IMR-90 (cell line): ENCODE data around the gene NAPB. TPM values are rescaled to one million over a fixed set of nuclear protein-coding genes. Genes with fewer than 3 reads are reported as not detected.

Experiments used
- ATAC-seq: fragments of 200-7000 bp; cut with Tn5 transposase; 2 replicates; pipeline ENCODE4 v1.9.1; 2020; ENCODE audit warnings: low read depth, mild to moderate bottlenecking, moderate library complexity
- BruUV-seq: library from RNA; stranded (reverse); fragments of 400-500 nt; replicated peaks from 2 replicates; lab custom pipeline; 2021; lab: Mats Ljungman, UMichigan
- CTCF ChIA-PET: fragments of 300-600 bp; formaldehyde crosslinking; extraction: SDS; loops from one replicate; lab custom pipeline; 2021; ENCODE audit warnings: antibody characterized with exemption; lab: Yijun Ruan, JAX
- POLR2A ChIA-PET: fragments of 300-600 bp; sonication (Branson Sonifier 250); formaldehyde crosslinking; loops from one replicate; lab custom pipeline; 2022; ENCODE audit warnings: antibody characterized with exemption; ENCODE audit not compliant: unreplicated experiment; lab: Charles Lee
- DNase-seq: peaks from one replicate; pipeline ENCODE4 v3.0.0; 2013
- H2AFZ ChIP-seq: replicated peaks from 2 replicates; pipeline ENCODE3; 2013; ENCODE audit warnings: low read length, mild to moderate bottlenecking; ENCODE audit not compliant: poor library complexity
- H2AK5ac ChIP-seq: 2 replicates; pipeline ENCODE4 v1.6.1; 2013; ENCODE audit warnings: low read depth, low read length, inconsistent platforms
- H2AK9ac ChIP-seq: replicated peaks from 2 replicates; pipeline ENCODE3; 2013; ENCODE audit warnings: mild to moderate bottlenecking, low read depth, low read length, moderate library complexity; ENCODE audit not compliant: poor library complexity
- H2BK120ac ChIP-seq: 2 replicates; pipeline ENCODE4 v1.6.1; 2013; ENCODE audit warnings: low read depth, low read length, inconsistent platforms
- H2BK15ac ChIP-seq: 3 replicates; pipeline ENCODE4 v1.6.1; 2013; ENCODE audit warnings: low read depth, low read length, inconsistent platforms
- H2BK20ac ChIP-seq: 2 replicates; pipeline ENCODE4 v1.6.1; 2013; ENCODE audit warnings: low read depth, mild to moderate bottlenecking, inconsistent platforms, low read length, moderate library complexity
- H2BK5ac ChIP-seq: 2 replicates; pipeline ENCODE4 v1.6.1; 2013; ENCODE audit warnings: mild to moderate bottlenecking, low read depth, low read length, inconsistent platforms; ENCODE audit not compliant: poor library complexity, severe bottlenecking
- H3K14ac ChIP-seq: replicated peaks from 2 replicates; pipeline ENCODE4 v1.6.1; 2013; ENCODE audit warnings: low read depth, low read length, inconsistent platforms
- H3K18ac ChIP-seq: 2 replicates; pipeline ENCODE4 v1.6.1; 2013; ENCODE audit warnings: low read depth, low read length, control low read depth
- H3K23ac ChIP-seq: 2 replicates; pipeline ENCODE4 v1.6.1; 2013; ENCODE audit warnings: low read depth, low read length, inconsistent platforms
- H3K27ac ChIP-seq: 2 replicates; pipeline ENCODE4 v1.5.1; 2013; ENCODE audit warnings: mild to moderate bottlenecking, control low read depth, low read length; ENCODE audit not compliant: insufficient read depth
- H3K27me3 ChIP-seq: 2 replicates; pipeline ENCODE4 v1.6.1; 2013; ENCODE audit warnings: low read length; ENCODE audit not compliant: control insufficient read depth, insufficient read depth
- H3K36me3 ChIP-seq: 2 replicates; pipeline ENCODE4 v1.6.1; 2013; ENCODE audit warnings: low read length, mixed read lengths; ENCODE audit not compliant: control insufficient read depth, insufficient read depth
- H3K4ac ChIP-seq: 2 replicates; pipeline ENCODE4 v1.6.1; 2013; ENCODE audit warnings: low read depth, low read length, inconsistent platforms
- H3K4me1 ChIP-seq: 2 replicates; pipeline ENCODE4 v1.6.1; 2013; ENCODE audit warnings: low read length, mixed read lengths; ENCODE audit not compliant: control insufficient read depth, insufficient read depth
- H3K4me2 ChIP-seq: 2 replicates; pipeline ENCODE4 v1.6.1; 2013; ENCODE audit warnings: low read depth, mild to moderate bottlenecking, control low read depth, low read length, moderate library complexity
- H3K4me3 ChIP-seq: 2 replicates; pipeline ENCODE4 v1.5.1; 2013; ENCODE audit warnings: low read depth, mild to moderate bottlenecking, control low read depth, low read length, moderate library complexity; ENCODE audit not compliant: insufficient read depth
- H3K56ac ChIP-seq: 2 replicates; pipeline ENCODE4 v1.6.1; 2013; ENCODE audit warnings: low read length, inconsistent platforms; ENCODE audit not compliant: insufficient read depth; ENCODE audit errors: extremely low read depth
- H3K79me1 ChIP-seq, 2 experiments: 2 replicates each; pipeline ENCODE4 v1.6.1; 2013; ENCODE audit warnings: low read length in 2 of 2, inconsistent platforms in 1 of 2, low read depth in 1 of 2
- H3K9ac ChIP-seq: 2 replicates; pipeline ENCODE4 v1.6.1; 2013; ENCODE audit warnings: low read depth, low read length, control low read depth
- H3K9me1 ChIP-seq: 2 replicates; pipeline ENCODE4 v1.6.1; 2013; ENCODE audit warnings: low read length, inconsistent platforms; ENCODE audit not compliant: insufficient read depth
- H3K9me3 ChIP-seq: 2 replicates; pipeline ENCODE4 v1.6.1; 2013; ENCODE audit warnings: low read length; ENCODE audit not compliant: control insufficient read depth, insufficient read depth
- H4K20me1 ChIP-seq: 2 replicates; pipeline ENCODE4 v1.6.1; 2013; ENCODE audit warnings: low read length, inconsistent platforms; ENCODE audit not compliant: insufficient read depth
- H4K5ac ChIP-seq: 2 replicates; pipeline ENCODE4 v1.6.1; 2013; ENCODE audit warnings: mild to moderate bottlenecking, low read depth, low read length, control low read depth
- H4K8ac ChIP-seq, 2 experiments: 2 replicates each; pipeline ENCODE4 v1.6.1; 2013; ENCODE audit warnings: low read depth in 2 of 2, low read length in 2 of 2, control low read depth in 1 of 2, inconsistent platforms in 1 of 2
- H4K91ac ChIP-seq: 2 replicates; pipeline ENCODE4 v1.6.1; 2013; ENCODE audit warnings: low read depth, low read length, inconsistent platforms; ENCODE audit not compliant: insufficient read depth
- FOS ChIP-seq: fragments of 150-350 bp; IDR thresholded peaks from 2 replicates; pipeline ENCODE4 v1.6.1; 2016; ENCODE audit warnings: low read depth, low read length
- POLR2A ChIP-seq: IDR thresholded peaks from 2 replicates; pipeline ENCODE4 v1.6.1; 2012; ENCODE audit warnings: mild to moderate bottlenecking, low read depth, low read length
- SMC3 ChIP-seq: fragments of 150-350 bp; IDR thresholded peaks from 2 replicates; pipeline ENCODE4 v1.6.1; 2016; ENCODE audit warnings: low read depth, mild to moderate bottlenecking, antibody characterized with exemption, low read length, moderate library complexity
- WGBS, 2 experiments: methylation state at CpG; one replicate each; pipeline versions ENCODE4 v1.1.5 to v1.1.7; 2013; ENCODE audit warnings: missing lambda C conversion rate in 2 of 2; ENCODE audit not compliant: insufficient read length in 1 of 2; ENCODE audit errors: extremely low coverage in 2 of 2; 5-methylcytosine and 5-hydroxymethylcytosine counted together
- dilution Hi-C: fragments of 300-500 bp; cut with HindIII; formaldehyde crosslinking; loops from one replicate; pipeline ENCODE4 v1.14.3; 2018; ENCODE audit warnings: low sequenced_read_pairs; ENCODE audit not compliant: unreplicated experiment
- in situ Hi-C: fragments of 300-500 bp; cut with MboI; formaldehyde crosslinking; loops from 3 replicates; pipeline ENCODE4 v1.14.3; 2019; ENCODE audit warnings: low sequenced_read_pairs, inconsistent platforms, mixed read lengths
- intact Hi-C: fragments of 100-400 bp; cut with micrococcal nuclease; formaldehyde crosslinking; loops from 2 replicates; pipeline ENCODE4 v1.10.0; 2022
- polyA plus RNA-seq, 3 experiments: library from polyadenylated mRNA; depleted of rRNA; stranded (reverse); fragments of >200 nt; gene quantifications; 2 replicates each; pipeline ENCODE4 v1.2.3, GENCODE V29; 2012; ENCODE audit warnings: low replicate concordance in 1 of 3
- total RNA-seq: library from RNA; depleted of rRNA; stranded (reverse); fragments of >200 nt; gene quantifications from 2 replicates; pipeline ENCODE4 v1.2.3, GENCODE V29; 2012

Gene NAPB
- total and polyA plus RNA-seq, 2 of the 4 experiments (the other 2 are of a cell fraction) = 4.4 to 5.2 TPM

DNA sequence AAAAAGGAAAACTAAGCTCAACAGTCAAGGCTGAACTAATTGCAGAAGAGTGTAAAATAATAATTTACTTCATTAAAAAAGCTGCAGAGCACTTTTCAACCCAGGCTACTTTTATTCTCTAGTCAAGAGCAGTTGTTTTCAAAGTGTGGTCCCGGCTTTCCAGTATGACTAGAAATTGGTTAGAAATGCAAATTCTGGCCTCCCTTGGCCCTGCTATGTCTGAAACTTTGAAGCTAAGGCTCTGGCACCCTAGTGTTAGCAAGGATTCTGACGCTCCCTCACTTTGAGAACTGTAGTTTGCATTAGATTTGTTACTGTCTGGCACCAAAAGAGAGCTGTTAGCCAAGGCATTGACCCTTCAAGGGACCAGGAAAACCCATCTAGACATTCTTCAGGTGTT, 80.2 kb downstream of the NAPB start:
- in situ Hi-C loops = loop anchor here (5.0 to 25.0 kb wide), 3 partner anchors 286 to 1004 kb away; no protein-coding TSS in a partner anchor

More for the DNA sequence above, 80.2 kb downstream of the NAPB start:
- BruUV-seq = no TSS peak
- H2BK20ac ChIP-seq = no peak overlapping the region
- no CpG with 5 or more reads among the region's 2 CpGs for WGBS, 2 experiments
- H2AK9ac ChIP-seq = no peak overlapping the region
- intact Hi-C loops (loop anchor here (5.0 kb wide), 1 partner anchor 1004 kb away; no protein-coding TSS in a partner anchor), dilution Hi-C loops (no loop called here)
- POLR2A ChIA-PET = interaction anchor here (0.8 kb wide), 1 partner anchor 9 kb away, joined by 14 read pairs; no protein-coding TSS in a partner anchor
- no peak overlapping the region for H3K4me2 ChIP-seq
- no peak overlapping the region for H3K27ac ChIP-seq
- no peak overlapping the region for H3K9ac ChIP-seq
- no peak overlapping the region for H4K5ac ChIP-seq
- no peak overlapping the region for H3K4me3 ChIP-seq
- H2BK120ac ChIP-seq = no peak overlapping the region
- H3K4ac ChIP-seq = no peak overlapping the region
- H4K8ac ChIP-seq = no peak overlapping the region
- H3K23ac ChIP-seq = no peak overlapping the region
- H4K20me1 ChIP-seq = no peaks in the 10 kb centered on the region
- H2AK5ac ChIP-seq = no peak overlapping the region
- no peaks in the 10 kb centered on the region for H3K36me3 ChIP-seq
- H2BK5ac ChIP-seq = no peak overlapping the region
- H3K14ac ChIP-seq = no peak overlapping the region
- no peaks in the 10 kb centered on the region for H3K79me1 ChIP-seq
- H3K9me3 ChIP-seq = no peaks in the 10 kb centered on the region
- no peak for TF ChIP-seq FOS
- no peak for TF ChIP-seq POLR2A
- no peak for TF ChIP-seq SMC3
- DNase-seq = no peak
- CTCF ChIA-PET = interaction anchor here (0.5 to 3.8 kb wide), 16 partner anchors 9 to 723 kb away, joined by 3 to 56 read pairs (median 3); partner anchors contain the start of gene NXT1
- H3K18ac ChIP-seq = no peak overlapping the region
- H3K56ac ChIP-seq = no peak overlapping the region
- no peaks in the 10 kb centered on the region for H3K4me1 ChIP-seq
- ATAC-seq = no peak
- H3K9me1 ChIP-seq = no peaks in the 10 kb centered on the region
- peaks cover 13% of the 10 kb centered on the region for H3K27me3 ChIP-seq
- no peak overlapping the region for H2AFZ ChIP-seq
- no peak overlapping the region for H4K91ac ChIP-seq
- H2BK15ac ChIP-seq = no peak overlapping the region
